Activated CD8-positive, alpha-beta memory T cell treated with anti-CD3 and anti-CD28 coated beads, Interleukin-2, amount 50 U/mL, for 1 hour (primary cell): Measurements from ENCODE around the gene FFAR2.
"Not testable (repeated sequence)": the region's sequence is repeated elsewhere in the genome, so short reads cannot be mapped to it uniquely, and the experiment has no call there.

Experiments
- DNase-seq: peaks from one replicate; pipeline ENCODE4 v3.0.0-alpha.2; 2020; ENCODE audit errors: extremely low read depth

The FFAR2 gene

DNA sequence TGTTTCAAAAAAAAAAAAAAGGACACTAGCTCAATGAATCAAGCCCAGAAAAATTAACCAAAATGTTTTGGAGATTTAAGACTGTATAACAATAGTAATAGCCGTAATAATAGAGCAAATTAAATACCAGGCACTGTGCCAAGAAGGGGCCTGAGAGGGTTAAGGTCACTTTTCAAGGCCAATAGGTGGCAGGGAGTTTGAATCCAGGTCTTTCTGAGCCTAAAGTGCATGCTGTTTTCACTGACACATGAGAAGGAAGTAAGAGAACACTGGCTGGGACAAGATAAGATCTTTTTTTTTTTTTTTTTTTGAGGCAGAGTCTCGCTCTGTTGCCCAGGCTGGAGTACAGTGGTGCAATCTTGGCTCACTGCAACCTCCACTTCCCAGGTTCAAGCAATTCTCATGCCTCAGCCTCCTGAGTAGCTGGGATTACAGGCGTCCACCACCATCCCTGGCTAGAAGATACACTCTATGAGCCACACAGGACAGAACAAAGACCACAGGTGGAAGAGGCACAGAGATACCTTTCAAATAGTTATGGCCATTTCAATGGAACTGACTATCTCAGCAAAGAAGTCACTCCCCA is 7.7 kb downstream of the FFAR2 start:
- DNase-seq, result no peak

DNA sequence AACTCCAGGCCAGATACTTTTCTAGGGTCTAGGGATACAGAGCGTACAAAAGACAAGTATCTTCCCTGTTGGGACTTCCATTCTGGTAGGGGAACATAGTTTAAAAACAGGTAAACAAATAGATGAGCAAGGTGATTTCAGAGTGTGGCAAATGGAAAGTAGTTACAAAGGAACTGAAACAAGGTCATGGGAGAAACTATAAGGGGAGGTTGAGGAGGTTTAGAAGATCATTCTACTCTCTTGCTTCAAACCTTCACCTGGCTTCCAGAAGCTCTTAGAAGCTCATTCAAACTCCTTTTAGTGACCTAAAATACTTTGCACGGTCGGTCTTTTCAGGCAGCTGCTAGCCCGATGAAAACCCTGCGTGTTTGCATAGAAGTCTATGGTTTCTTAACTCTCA is 9.1 kb downstream of the FFAR2 start:
- DNase-seq, result no peak

DNA sequence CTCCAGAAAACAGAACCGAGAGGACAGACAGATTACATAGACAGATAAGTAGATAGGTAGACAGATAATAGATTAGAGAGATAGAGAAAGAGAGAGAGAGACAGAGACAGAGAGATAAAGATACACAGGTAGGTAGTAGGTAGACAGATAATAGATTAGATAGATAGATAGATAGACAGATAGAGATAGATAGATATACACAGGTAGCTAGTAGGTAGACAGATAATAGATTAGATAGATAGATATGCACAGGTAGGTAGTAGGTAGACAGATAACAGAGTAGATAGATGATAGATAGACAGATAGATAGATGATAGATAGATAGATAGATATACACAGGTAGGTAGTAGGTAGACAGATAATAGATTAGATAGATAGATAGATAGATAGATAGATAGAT is 10.1 kb downstream of the FFAR2 start:
- DNase-seq, result no peak

DNA sequence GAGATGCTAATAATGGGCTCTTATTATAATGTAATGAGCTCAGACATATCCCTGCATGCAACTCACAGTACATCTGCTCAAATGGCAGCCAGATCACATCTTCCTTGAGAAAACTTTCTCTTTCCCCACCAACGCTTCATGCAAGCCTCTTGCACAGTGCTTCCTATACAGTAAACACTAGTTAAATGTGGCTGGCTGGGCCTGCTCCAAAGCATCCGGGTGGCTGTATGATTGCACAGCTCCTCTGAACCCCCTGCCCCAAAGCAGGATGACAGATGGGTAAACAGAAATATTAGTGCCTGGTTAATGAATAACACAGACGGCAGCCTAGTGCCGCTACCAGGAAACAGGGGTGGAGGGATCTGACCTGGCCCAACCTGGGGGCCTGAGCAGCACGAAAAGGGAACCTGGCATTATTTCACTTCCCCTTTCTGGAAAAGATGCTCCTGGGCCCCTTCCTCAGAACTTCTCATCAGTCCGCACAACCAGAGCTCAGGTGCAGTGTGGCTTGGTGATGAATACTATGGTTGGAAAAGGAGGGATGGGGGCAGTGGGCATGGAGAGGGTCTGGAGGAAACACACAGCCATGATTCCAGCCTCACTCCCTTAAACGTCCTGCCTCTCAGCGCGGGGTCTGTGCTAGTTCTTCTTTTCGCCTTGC is 10.8 kb downstream of the FFAR2 start:
- no peak for DNase-seq

DNA sequence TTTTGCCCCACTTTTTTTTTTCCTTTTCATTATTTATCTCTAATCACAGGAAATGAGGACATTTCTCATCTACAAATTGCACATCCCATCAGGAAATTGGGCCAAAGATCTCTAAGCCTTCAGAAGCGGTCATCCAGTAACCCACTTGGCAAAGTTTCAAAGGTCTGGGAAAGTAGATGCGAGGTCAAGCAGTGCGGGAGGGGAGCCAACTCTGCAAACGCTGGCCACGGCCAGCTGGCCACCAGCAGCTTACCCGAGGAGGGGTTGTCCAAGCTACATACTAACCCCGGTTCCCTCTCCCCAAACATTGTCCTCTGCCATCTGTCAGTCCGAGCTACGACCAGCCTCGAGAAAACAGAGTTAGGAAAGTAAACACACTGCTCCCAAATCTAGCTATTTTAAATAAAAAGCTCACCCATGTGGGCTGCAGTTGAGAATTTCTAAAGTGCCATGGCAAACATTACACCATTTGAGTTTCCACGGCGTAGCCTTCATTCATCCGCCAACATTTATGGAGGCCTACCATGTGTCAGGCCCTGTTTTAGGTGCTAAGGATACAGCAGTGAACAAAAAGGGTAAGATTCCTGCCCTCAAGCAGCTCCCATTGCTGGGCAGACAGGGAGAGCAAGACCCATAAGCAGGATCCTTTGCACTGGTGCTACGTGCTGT is 11.5 kb downstream of the FFAR2 start:
- no peak for DNase-seq

DNA sequence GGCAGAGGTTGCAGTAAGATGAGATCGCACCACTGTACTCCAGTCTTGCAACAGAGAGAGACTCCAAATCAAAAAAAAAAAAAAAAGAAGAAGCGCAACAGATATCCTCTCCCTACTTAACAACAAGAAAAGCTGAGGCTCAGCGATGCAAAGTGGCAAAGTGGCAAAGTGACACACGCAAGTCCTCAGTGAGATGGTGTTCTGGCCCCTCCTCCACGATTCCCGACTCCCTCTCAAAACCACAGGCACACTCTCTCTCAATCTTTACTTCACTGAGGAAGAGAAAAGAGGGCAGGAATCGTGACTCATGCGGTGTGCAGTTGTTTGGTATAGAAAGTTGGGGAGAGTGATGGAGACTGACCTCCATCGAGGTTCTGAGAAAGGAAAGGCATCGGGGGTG is 12.6 kb downstream of the FFAR2 start:
- DNase-seq, result no peak

DNA sequence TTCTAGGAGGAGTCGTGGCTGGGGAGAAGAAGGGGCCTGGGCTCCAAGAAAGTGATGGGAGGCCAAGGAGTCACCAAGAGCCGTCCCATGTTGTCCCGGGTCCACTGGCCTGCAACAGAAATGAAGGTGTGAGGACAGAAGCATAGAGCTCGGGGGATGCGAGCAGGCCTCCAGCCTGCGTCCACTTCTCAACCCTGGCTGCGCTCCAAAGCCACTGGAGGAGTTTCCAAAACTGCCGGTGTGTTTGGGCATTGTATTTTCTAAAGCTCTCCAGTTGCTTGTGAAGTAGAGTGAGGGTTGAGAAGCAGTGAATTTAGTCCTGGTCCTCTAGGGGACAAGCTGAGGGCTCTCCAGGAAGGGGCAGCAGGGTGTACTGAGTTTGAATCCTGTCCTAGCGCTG is 13.0 kb downstream of the FFAR2 start:
- no peak for DNase-seq

DNA sequence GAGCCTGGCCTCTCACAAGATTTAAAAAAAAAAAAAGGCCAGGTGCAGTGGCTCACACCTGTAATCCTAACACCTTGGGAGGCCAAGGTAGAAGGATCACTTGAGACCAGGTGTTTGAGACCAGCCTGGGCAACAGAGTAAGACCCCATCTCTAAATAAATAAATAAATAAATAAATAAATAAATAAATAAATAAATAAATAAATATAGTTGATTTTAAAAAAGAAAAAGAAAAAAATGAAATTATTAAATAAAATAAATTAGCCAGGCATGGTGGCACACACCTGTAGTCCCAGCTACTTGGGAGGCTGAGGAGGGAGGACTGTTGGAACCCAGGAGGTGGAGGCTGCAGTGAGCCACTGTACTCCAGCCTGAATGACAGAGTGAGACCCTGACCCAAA is 13.7 kb downstream of the FFAR2 start:
- DNase-seq, result not testable (repeated sequence)

DNA sequence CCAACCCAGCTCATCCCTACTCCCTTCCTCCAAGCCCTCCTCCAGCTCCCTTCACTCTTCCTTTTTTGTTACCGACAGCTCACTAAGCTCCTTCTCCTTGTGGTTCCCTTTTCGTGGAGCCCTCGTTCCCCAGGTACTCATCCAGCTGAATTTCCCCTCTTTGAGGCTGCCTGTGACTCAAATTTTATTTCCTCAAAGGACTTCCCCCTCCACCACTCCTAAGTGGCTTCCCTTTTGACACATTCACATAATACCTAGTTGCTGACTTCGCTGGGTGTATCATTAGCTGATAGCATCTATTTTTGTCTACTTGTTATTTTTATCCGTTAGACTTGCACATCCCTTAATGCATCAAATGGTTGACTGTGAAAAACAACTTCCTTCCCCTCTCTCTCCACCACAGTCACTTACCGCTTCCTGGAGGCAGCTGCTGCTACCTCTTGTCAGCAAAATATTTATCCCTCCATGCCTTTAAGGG is 14.5 kb downstream of the FFAR2 start:
- DNase-seq, result no peak

DNA sequence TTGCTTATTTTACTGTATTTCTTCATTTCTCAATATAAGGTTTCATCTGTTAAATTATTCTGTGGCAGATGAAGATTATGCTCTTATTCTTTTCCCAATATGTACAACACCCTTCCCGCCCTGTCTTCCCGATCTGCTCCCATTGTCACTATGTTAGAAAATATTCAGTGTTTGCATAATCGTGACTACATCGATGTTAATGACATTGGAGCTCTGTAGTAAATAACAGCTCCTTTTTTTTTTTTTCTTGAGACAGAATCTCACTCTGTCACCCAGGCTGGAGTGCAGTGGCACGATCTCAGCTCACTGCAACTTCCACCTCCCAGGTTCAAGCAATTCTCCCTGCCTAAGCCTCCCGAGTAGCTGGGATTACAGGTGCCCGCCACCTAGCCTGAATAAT is 14.9 kb downstream of the FFAR2 start:
- not testable (repeated sequence) for DNase-seq

DNA sequence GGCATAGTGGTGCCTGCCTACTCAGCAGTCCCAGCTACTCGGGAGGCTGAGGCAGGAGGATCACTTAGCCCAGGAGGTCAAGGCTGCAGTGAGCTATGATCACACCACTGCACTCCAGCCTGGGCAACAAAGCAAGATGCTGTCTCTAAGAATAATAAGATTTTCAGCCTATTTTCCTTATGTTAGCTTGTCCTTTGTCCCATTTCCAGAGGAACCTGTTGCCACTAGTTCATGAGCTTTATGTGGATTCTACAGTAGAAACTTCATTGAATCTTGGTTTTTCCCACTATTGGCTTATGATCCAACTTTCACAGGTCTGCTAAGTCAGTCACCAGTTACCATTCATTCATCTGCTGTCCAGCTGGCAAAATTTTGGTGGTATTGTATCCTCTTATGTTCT is 18.2 kb downstream of the FFAR2 start:
- no peak for DNase-seq

DNA sequence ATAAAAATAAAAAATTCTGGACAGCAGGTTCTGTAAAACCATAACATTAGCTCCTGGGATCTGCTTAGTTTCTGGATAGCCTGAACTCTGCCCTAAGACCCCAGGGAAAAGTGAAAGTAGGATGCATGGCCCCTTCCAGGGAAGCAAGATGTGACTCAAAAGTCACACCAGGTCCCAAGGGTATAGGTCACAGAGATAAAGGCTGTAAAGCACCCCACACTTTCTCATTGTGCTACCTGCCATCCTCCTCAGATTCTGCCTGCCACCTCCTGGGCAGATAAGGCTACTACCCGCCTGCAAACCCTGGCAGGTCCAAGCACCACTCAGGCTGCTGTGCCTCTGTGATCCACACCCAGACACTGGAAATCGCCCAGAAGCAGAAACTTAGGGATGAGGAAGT is 20.6 kb downstream of the FFAR2 start:
- DNase-seq, result no peak

DNA sequence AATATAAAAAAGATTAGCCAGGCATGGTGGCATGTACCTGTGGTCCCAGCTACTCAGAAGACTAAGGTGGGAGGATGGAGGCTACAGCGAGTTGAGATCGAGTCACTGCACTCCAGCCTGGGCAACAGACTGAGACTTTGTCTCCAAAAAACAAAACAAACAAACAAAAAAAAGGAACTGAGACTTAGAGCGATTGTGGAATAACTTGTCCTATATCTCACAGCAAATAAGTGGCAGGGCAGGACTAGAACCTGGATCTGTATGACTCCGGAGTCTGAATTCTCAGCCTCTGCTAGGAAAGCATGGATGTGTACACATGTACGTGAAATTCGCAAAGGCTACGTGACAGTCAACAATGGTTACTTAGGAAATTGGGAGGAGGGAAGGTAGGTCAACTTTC is 22.1 kb downstream of the FFAR2 start:
- no peak for DNase-seq

DNA sequence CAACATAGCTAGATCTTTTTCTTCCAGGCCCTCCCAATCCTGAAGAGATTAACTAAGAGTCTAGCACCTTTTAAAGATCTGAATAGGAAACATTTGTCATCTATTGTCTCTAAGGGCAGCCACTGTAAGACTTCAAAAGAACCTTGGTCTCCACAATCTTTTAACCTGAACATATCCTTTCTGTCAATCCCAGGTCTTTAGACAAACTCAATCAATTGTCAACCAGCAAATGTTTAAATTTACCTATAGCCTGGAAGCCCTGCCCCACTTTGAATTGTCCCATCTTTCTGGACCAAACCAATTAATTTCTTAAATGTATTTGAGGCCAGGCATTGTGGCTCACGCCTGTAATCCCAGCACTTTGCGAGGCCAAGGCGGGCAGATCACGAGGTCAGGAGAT is 23.0 kb downstream of the FFAR2 start:
- not testable (repeated sequence) for DNase-seq

DNA sequence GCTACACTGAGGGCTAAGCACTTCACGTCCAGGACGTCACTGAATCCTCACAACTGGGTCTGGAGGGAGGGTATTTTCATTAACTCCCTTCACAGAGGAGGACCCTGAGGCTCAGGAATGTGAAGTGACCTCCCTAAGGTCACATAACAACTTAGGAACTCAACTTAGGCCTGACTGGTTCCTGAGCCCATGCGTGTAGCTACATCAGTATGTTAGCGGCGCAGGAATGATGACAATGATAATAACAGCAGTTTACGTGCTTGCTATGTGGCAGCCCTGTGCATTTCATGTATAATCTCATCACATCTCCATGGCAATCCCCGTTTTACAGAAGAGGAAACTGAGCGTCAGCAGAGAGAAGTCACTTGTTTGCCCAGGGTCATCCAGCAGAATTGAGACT is 23.9 kb downstream of the FFAR2 start:
- DNase-seq, result no peak

DNA sequence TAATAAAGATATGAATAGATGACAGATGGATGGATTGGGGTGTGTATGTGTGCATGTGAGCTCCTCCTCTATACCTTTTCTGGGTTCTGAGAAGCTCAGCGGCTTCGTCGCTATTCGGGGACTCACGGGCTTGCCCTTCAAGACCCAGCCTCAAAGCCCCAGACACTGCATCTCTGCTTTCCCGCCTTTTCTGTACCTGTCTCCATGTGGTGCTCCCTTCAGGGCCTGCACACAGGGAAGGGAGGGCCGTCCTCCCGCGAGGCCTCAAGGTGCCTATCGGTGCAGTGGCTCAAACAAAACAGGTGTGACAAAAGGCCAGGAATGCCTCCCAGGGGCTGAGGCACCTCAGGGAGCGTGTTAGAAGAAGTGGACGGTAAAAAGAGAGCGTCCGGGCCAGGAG is 26.0 kb downstream of the FFAR2 start:
- no peak for DNase-seq

DNA sequence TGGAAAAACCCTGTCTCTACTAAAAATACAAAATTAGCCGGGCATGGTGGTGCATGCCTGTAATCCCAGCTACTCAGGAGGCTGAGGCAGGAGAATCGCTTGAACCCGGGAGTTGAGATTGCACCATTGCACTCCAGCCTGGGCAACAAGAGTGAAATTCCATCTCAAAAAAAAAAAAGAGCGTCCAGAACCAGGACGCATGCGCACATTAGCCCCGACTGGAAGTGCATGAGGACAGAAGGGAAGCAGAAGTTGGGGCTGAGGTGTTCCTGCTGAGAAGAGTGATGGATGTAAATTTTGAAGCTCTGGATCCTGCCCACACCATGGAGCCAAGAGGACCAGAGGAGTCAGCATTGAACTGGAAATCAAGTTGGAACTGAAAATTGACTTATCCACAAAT is 26.5 kb downstream of the FFAR2 start:
- not testable (repeated sequence) for DNase-seq

DNA sequence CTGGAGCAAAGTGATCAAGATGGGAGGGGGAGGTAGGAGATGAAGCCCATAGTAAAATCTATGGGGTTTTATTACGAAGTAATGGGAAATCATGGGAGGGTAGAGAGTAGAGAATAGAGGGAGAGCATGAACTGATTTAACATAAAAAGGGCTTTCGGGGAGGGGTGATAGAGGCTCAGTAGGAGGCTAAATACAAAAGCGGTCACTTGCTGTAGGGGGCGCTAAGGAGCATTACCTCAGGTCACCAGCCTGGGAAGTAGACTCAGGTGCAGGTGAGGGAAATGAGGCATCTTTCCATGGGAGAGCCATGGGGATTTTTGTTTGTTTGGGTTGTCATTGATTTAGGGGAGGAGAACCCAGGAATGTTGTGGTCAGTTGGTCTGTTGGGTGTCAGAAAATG is 28.1 kb downstream of the FFAR2 start:
- DNase-seq, result no peak

DNA sequence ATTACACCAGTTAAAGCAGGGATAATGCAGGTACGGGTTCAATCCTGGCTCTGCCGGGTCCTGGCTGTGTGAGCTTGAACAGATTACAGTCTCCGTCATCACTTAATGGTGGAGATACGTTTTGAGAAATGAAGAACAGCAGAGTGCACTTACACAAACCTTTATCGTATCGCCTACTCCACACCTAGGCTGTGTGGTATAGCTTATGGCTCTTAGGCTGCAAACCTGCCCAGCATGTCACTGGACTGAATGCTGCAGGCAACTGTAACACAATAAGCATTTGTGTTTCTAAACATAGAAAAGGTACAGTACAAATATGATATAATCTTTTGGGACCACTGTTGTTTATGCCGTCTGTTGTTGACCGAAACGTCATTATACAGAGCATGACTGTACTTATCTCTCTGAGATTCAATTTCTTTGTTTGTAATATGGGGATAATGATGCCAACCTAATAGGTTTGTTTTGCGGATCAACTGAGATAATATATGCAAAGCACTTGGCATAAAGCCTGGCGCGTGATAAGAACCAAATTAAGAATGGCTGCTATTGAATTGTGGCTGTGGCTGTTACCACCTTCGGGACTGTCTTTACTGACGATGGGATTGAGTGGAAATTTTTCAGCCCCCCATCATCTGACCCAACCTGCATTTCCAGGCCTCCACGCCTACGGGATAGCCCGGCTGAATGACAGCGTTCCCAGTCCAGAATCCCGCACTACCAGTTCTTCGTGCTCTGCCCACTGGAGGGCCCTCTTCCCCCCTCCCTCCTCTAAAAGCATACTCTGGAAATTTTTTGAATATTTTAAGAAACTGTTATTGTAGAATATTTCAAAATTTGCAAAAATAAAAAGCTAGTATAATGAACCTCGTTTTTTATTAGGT is 31.0 kb downstream of the FFAR2 start:
- DNase-seq, result no peak

DNA sequence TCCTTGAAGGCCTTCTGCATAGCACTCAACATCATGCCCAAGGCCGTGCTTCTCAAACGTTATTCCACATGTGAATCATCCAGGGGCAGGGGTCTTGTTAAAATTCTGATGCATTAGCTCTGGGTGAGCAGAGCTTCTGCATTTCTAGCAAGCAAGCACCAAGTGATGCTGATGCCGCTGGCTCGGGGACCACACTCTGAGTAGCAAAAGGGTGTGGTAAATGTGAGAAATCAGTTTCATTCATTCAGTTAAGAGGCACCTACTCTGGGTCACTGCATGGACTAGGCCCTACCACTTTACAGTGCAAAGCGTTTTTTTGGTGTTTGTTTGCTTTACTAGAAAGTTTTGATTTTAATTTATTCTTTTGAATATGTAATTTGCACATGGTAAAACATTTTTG is 35.0 kb downstream of the FFAR2 start:
- DNase-seq, result no peak

DNA sequence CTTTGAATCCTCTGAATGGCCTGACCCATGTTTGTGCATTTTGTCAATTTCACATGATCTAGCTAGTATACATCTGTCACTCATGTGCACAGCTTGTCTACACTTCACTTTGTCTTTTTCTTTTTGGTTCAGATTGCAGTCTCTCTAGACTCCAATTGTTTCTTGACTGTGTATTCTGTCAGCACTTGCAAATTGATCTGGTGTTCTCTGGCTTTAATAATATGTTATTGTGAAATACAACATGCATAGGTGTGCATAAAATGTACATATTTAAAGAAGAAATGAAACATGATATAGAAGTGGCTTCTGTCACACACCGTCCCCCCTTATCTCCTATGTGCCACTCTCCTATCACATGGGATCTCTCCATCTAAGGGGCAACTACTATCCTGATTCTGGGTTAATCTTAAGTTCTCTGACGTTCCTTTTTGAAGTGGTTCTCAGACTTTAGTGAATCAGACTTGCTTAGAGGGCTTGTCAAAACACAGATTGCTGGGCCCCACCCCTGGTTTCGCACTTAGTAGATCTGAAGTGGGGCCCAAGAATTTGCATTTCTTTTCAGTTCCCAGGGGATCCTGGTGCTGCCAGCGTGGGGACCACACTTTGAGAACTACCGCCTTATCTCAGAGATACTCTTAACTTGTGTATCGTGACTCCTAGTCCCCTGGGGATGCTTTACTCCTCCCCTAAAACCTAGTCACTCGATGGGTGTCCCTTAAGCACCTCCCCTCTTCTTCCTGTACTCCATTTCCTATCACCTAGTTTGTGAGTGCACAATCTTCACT is 36.4 kb downstream of the FFAR2 start:
- DNase-seq, result no peak
